ENCODE measurements around the gene MYMX. TPM values are rescaled to one million over a fixed set of nuclear protein-coding genes. Genes with fewer than 3 reads are reported as not detected.

The MYMX gene
- total and polyA plus RNA-seq, 2 of the 13 experiments (the other 11 are each of a cell fraction or from before 2014, with no cell fraction given) = not detected

- no peak for TF ChIP-seq RBM22 (optimal IDR thresholded peaks at IDR 0.05; ENCODE audit: low read length)
- TF ChIP-seq KDM2A (CRISPR knock-in tag; IDR thresholded peaks at IDR 0.05; ENCODE audit: borderline replicate concordance, low read depth) = no peak
- no peak for TF ChIP-seq GATA4 (IDR thresholded peaks at IDR 0.05; ENCODE audit: borderline replicate concordance, low read depth)
- no peak for TF ChIP-seq ZSCAN31 (CRISPR knock-in tag; IDR thresholded peaks at IDR 0.05; ENCODE audit: low read depth)
- no peak for TF ChIP-seq ZNF383 (CRISPR knock-in tag; IDR thresholded peaks at IDR 0.05; ENCODE audit: borderline replicate concordance)
- TF ChIP-seq, protein P1, sequence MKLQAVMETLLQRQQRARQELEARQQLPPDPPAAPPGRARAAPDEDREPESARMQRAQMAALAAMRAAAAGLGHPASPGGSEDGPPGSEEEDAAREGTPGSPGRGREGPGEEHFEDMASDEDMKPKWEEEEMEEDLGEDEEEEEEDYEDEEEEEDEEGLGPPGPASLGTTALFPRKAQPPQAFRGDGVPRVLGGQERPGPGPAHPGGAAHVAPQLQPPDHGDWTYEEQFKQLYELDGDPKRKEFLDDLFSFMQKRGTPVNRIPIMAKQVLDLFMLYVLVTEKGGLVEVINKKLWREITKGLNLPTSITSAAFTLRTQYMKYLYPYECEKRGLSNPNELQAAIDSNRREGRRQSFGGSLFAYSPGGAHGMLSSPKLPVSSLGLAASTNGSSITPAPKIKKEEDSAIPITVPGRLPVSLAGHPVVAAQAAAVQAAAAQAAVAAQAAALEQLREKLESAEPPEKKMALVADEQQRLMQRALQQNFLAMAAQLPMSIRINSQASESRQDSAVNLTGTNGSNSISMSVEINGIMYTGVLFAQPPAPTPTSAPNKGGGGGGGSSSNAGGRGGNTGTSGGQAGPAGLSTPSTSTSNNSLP (IDR thresholded peaks at IDR 0.05; ENCODE audit: low read depth, low read length) = peak; percentile 72
- no peak for TF ChIP-seq ZKSCAN5 (CRISPR knock-in tag; IDR thresholded peaks at IDR 0.05)
- peak; percentile 66; the same call in 1 of the 2 replicates for TF ChIP-seq ZNF3 (CRISPR knock-in tag; IDR thresholded peaks at IDR 0.05)
- TF ChIP-seq, protein P2, sequence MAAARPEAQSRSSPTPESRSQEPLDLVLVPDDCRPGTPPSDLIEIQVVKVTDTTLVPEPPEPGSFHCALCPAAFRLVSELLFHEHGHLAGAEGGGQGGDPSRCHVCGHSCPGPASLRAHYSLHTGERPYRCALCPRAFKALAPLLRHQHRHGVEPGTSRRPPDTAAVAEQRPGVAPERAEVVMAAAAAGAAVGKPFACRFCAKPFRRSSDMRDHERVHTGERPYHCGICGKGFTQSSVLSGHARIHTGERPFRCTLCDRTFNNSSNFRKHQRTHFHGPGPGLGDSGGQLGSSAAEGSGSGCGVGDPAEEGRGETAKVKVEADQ (CRISPR knock-in tag; IDR thresholded peaks at IDR 0.05; ENCODE audit: borderline replicate concordance) = no peak
- no peak for TF ChIP-seq SMAD9 (CRISPR knock-in tag; IDR thresholded peaks at IDR 0.05)
- no peak for TF ChIP-seq TRIM24 (CRISPR knock-in tag; IDR thresholded peaks at IDR 0.05)
- no peak for TF ChIP-seq TOPORS (CRISPR knock-in tag; IDR thresholded peaks at IDR 0.05)
- TF ChIP-seq ADNP (CRISPR knock-in tag; IDR thresholded peaks at IDR 0.05) = no peak
- TF ChIP-seq, protein P3, sequence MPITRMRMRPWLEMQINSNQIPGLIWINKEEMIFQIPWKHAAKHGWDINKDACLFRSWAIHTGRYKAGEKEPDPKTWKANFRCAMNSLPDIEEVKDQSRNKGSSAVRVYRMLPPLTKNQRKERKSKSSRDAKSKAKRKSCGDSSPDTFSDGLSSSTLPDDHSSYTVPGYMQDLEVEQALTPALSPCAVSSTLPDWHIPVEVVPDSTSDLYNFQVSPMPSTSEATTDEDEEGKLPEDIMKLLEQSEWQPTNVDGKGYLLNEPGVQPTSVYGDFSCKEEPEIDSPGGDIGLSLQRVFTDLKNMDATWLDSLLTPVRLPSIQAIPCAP (CRISPR knock-in tag; IDR thresholded peaks at IDR 0.05; ENCODE audit: low read depth) = no peak
- TF ChIP-seq MBD4 (IDR thresholded peaks at IDR 0.05; ENCODE audit: borderline replicate concordance, low read length) = no peak
- TF ChIP-seq, protein P4, sequence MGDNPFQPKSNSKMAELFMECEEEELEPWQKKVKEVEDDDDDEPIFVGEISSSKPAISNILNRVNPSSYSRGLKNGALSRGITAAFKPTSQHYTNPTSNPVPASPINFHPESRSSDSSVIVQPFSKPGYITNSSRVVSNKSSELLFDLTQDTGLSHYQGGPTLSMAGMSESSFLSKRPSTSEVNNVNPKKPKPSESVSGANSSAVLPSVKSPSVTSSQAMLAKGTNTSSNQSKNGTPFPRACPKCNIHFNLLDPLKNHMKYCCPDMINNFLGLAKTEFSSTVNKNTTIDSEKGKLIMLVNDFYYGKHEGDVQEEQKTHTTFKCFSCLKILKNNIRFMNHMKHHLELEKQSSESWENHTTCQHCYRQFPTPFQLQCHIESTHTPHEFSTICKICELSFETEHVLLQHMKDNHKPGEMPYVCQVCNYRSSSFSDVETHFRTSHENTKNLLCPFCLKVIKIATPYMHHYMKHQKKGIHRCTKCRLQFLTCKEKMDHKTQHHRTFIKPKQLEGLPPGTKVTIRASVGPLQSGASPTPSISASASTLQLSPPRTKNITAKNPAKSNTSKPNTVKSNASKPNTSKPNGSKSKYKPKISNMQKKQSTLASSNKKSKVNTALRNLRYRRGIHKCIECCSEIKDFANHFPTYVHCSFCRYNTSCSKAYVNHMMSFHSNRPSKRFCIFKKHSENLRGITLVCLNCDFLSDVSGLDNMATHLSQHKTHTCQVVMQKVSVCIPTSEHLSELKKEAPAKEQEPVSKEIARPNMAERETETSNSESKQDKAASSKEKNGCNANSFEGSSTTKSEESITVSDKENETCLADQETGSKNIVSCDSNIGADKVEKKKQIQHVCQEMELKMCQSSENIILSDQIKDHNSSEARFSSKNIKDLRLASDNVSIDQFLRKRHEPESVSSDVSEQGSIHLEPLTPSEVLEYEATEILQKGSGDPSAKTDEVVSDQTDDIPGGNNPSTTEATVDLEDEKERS (CRISPR knock-in tag; IDR thresholded peaks at IDR 0.05) = no peak
- no peak for TF ChIP-seq ISX (CRISPR knock-in tag; conservative IDR thresholded peaks at IDR 0.05)
- TF ChIP-seq ZNF891 (CRISPR knock-in tag; IDR thresholded peaks at IDR 0.05) = no peak
- no peak for TF ChIP-seq ZNF703 (CRISPR knock-in tag; IDR thresholded peaks at IDR 0.05; ENCODE audit: borderline replicate concordance)
- no peak for TF ChIP-seq ZNF776 (CRISPR knock-in tag; IDR thresholded peaks at IDR 0.05)
These were observed 37.6 kb upstream of the MYMX start (continued) for GRCh38 chr6:44179072-44179536.
